ENCODE results near the gene STX2.
"Not testable (repeated sequence)": the region's sequence is repeated elsewhere in the genome, so short reads cannot be mapped to it uniquely, and the experiment has no call there.

STX2 gene

DNA sequence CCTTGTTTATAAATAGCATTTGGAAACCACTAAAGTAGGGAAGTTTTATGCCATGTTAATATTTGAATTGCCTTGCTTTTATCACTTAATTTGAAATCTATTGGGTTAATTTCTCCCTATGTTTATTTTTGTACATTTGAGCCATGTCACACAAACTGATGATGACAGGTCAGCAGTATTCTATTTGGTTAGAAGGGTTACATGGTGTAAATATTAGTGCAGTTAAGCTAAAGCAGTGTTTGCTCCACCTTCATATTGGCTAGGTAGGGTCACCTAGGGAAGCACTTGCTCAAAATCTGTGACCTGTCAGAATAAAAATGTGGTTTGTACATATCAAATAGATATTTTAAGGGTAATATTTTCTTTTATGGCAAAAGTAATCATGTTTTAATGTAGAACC lies 37.2 kb upstream of the STX2 start:
- Histone ChIP-seq H3K27ac (ENCODE audit: low read length) (no peak overlapping the region), H3K4me3 (ENCODE audit: low read depth in 1 of 2, low read length in 2 of 2) (no peak overlapping the region), H3K36me3 (ENCODE audit: control insufficient read depth in 1 of 2, insufficient read depth in 2 of 2, low read length in 2 of 2) (peaks cover 28% of the 10 kb centered on the region in 2 donors), H3K27me3 (ENCODE audit: low read depth, low read length) (no peaks in the 10 kb centered on the region), H3K9me3 (ENCODE audit: control insufficient read depth in 1 of 2, low read length in 2 of 2) (no peaks in the 10 kb centered on the region), H3K4me1 (ENCODE audit: control insufficient read depth in 1 of 2, insufficient read depth in 2 of 2, low read length in 2 of 2) (peaks cover 0 to 13% of the 10 kb centered on the region in 2 donors)

DNA sequence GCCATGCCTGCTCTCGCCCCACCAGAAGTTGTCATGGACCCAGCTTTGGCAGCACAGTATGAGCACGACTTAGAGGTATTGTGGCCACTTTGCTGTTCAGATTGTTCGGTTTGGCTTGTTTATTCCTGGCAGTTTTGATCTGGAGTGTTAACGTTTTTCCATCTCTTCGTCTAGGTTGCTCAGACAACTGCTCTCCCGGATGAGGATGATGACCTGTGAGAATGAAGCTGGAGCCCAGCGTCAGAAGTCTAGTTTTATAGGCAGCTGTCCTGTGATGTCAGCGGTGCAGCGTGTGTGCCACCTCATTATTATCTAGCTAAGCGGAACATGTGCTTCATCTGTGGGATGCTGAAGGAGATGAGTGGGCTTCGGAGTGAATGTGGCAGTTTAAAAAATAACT lies 36.7 kb upstream of the STX2 start:
- not testable (repeated sequence) for H3K27me3 ChIP-seq (ENCODE audit: low read depth, low read length); H3K27ac ChIP-seq (ENCODE audit: low read length); H3K4me3 ChIP-seq (ENCODE audit: low read depth in 1 of 2, low read length in 2 of 2); H3K9me3 ChIP-seq (ENCODE audit: control insufficient read depth in 1 of 2, low read length in 2 of 2)
- Histone ChIP-seq H3K36me3 (ENCODE audit: control insufficient read depth in 1 of 2, insufficient read depth in 2 of 2, low read length in 2 of 2) (peaks cover 28 to 30% of the 10 kb centered on the region in 2 donors), H3K4me1 (ENCODE audit: control insufficient read depth in 1 of 2, insufficient read depth in 2 of 2, low read length in 2 of 2) (peaks cover 0 to 13% of the 10 kb centered on the region in 2 donors)

DNA sequence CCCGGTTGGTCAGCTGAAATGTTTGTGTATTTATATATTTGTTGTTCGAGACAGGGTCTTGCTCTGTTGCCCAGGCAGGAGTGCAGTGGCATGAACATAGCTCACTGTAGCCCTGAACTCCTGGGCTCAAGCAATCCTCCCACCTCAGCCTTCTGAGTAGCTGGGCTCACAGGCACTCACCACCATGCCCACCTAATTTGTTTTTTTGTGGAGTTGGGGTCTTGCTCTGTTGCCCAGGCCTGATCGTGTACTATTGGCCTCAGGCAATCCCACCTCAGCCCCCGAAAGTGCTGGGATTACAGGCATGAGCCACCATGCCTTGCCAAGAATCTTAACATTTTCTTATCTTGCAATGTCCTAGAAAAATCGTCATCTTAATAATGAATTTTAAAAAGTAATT lies 36.1 kb upstream of the STX2 start:
- Histone ChIP-seq H3K9me3 (ENCODE audit: control insufficient read depth in 1 of 2, low read length in 2 of 2) (no peaks in the 10 kb centered on the region), H3K27ac (ENCODE audit: low read length) (no peak overlapping the region), H3K4me3 (ENCODE audit: low read depth in 1 of 2, low read length in 2 of 2) (no peak overlapping the region), H3K27me3 (ENCODE audit: low read depth, low read length) (no peaks in the 10 kb centered on the region), H3K36me3 (ENCODE audit: control insufficient read depth in 1 of 2, insufficient read depth in 2 of 2, low read length in 2 of 2) (peaks cover 28 to 30% of the 10 kb centered on the region in 2 donors), H3K4me1 (ENCODE audit: control insufficient read depth in 1 of 2, insufficient read depth in 2 of 2, low read length in 2 of 2) (peaks cover 0 to 13% of the 10 kb centered on the region in 2 donors)

DNA sequence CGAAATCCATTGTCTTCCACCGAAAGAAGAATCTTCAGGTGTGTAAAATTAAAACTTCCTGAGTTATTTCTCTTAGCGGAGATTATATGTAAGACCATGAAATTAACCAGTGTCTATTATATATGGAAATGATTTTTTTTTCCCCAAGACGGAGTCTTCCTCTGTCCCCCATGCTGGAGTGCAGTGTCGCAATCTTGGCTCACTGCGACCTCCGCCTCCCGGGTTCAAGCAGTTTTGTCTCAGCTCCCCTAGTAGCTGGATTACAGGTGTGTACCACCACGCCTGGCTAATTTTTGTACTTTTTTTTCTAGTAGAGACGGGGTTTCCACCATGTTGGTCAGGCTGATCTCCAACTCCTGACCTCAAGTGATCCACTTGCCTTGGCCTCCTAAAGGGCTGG lies 35.6 kb upstream of the STX2 start:
- Histone ChIP-seq H3K36me3 (ENCODE audit: control insufficient read depth in 1 of 2, insufficient read depth in 2 of 2, low read length in 2 of 2) (peaks cover 28 to 30% of the 10 kb centered on the region in 2 donors), H3K4me3 (ENCODE audit: low read depth in 1 of 2, low read length in 2 of 2) (no peak overlapping the region), H3K9me3 (ENCODE audit: control insufficient read depth in 1 of 2, low read length in 2 of 2) (no peaks in the 10 kb centered on the region), H3K4me1 (ENCODE audit: control insufficient read depth in 1 of 2, insufficient read depth in 2 of 2, low read length in 2 of 2) (peaks cover 0 to 13% of the 10 kb centered on the region in 2 donors), H3K27me3 (ENCODE audit: low read depth, low read length) (no peaks in the 10 kb centered on the region), H3K27ac (ENCODE audit: low read length) (no peak overlapping the region)

DNA sequence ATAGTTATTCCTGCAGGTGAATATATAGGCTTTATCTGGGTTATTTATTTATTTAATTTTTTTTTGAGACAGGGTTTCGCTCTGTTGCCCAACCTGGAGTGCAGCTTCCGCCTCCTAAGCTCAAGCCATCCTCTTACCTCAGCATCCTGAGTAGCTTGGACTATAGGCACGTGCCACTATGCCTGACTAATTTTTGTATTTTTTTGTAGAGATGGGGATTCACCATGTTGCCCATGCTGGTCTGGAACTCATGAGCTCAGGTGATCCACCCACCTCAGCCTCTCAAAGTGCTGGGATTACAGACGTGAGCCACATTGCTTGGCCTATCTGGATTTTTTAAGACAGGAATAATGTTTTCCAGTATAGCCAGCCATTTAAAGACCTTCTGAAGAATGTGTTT lies 34.8 kb upstream of the STX2 start:
- no peak overlapping the region for H3K27ac ChIP-seq (ENCODE audit: low read length)
- no peaks in the 10 kb centered on the region for H3K27me3 ChIP-seq (ENCODE audit: low read depth, low read length)
- no peak overlapping the region for H3K4me3 ChIP-seq (ENCODE audit: low read depth in 1 of 2, low read length in 2 of 2)
- H3K9me3 ChIP-seq (ENCODE audit: control insufficient read depth in 1 of 2, low read length in 2 of 2): no peaks in the 10 kb centered on the region
- peaks cover 28 to 30% of the 10 kb centered on the region in 2 donors for H3K36me3 ChIP-seq (ENCODE audit: control insufficient read depth in 1 of 2, insufficient read depth in 2 of 2, low read length in 2 of 2)
- H3K4me1 ChIP-seq (ENCODE audit: control insufficient read depth in 1 of 2, insufficient read depth in 2 of 2, low read length in 2 of 2): peaks cover 0 to 13% of the 10 kb centered on the region in 2 donors

DNA sequence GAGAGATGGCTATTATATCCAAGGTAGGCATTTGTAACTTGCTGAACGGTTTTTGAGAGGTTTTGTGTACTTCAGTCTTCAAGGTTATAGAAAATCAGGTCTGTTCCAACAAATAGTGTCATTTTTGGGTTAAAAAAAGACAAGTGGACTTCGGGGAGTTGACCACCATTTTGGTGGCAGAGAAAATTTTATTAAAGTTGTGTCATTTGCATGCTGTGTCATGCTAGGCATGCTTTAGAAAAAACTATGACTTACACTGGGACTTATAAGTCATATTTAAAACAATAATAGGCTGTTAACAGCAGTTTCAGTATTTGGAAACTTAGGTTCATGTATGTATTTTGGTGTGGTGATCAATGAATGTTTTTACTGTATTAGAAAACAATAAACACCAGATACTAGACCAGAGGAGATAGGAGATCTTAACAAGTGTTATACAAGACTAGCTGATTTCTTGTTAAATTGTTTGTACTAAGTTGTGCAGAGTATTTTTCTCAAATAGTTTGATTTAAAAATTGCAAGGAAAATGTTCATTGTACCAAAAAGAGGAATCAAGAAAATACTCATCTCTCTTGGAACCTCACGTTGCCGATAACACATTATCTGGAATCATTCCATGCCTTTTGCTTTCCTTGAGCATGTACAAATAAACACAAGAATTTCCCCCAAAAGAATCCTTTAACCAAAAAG lies 34.2 kb upstream of the STX2 start:
- peak overlapping the region; percentile 83 to 85 for H3K4me3 ChIP-seq (ENCODE audit: low read depth in 1 of 2, low read length in 2 of 2)

DNA sequence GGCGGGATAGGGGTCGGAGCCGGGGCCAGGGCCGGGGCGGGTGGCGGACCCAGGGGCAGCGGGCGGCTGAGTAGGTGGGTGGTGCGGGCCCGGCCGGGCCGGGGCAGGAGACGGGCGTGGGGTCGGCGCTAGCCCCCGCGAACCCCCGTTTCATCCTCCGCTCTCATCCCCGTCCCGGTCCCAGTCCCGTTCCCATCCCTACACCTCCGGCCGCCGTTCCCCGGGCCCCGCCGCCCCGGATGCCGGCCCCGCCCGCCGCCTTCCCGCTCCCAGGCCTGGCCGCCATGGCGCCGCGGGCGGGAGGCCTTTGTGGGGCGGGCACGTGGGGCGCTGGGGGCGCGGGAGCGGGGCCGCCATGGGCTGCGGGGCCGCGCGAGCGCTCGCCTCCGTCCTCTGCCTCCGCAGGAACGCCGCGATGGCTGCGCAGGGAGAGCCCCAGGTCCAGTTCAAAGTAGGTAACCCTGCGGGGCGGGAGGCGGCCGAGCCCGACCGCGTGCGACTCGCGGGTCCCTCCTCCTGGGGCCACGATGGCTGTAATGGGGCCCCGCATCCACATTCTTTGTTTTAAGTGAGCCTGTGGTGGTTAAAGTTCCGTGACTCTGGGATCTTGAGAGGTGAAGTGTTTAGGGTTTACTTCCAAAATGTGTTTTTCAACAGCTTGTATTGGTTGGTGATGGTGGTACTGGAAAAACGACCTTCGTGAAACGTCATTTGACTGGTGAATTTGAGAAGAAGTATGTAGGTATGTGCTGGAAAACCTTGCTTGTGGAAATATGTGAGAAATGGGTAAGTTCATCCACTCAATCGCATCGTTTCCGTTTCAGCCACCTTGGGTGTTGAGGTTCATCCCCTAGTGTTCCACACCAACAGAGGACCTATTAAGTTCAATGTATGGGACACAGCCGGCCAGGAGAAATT lies 33.4 kb upstream of the STX2 start:
- Histone ChIP-seq H3K9me3 (ENCODE audit: control insufficient read depth in 1 of 2, low read length in 2 of 2) (no peaks in the 10 kb centered on the region), H3K27me3 (ENCODE audit: low read depth, low read length) (no peaks in the 10 kb centered on the region), H3K27ac (ENCODE audit: low read length) (peak overlapping the region; percentile 37), H3K4me3 (ENCODE audit: low read depth in 1 of 2, low read length in 2 of 2) (peak overlapping the region; percentile 83 to 85), H3K4me1 (ENCODE audit: control insufficient read depth in 1 of 2, insufficient read depth in 2 of 2, low read length in 2 of 2) (peaks cover 0 to 13% of the 10 kb centered on the region in 2 donors), H3K36me3 (ENCODE audit: control insufficient read depth in 1 of 2, insufficient read depth in 2 of 2, low read length in 2 of 2) (peaks cover 27 to 30% of the 10 kb centered on the region in 2 donors)

More for the DNA sequence above, 34.2 kb upstream of the STX2 start:
- Histone ChIP-seq H3K9me3 (ENCODE audit: control insufficient read depth in 1 of 2, low read length in 2 of 2) (no peaks in the 10 kb centered on the region), H3K27ac (ENCODE audit: low read length) (peak overlapping the region; percentile 37), H3K27me3 (ENCODE audit: low read depth, low read length) (no peaks in the 10 kb centered on the region), H3K4me1 (ENCODE audit: control insufficient read depth in 1 of 2, insufficient read depth in 2 of 2, low read length in 2 of 2) (peaks cover 0 to 13% of the 10 kb centered on the region in 2 donors), H3K36me3 (ENCODE audit: control insufficient read depth in 1 of 2, insufficient read depth in 2 of 2, low read length in 2 of 2) (peaks cover 28 to 30% of the 10 kb centered on the region in 2 donors)

DNA sequence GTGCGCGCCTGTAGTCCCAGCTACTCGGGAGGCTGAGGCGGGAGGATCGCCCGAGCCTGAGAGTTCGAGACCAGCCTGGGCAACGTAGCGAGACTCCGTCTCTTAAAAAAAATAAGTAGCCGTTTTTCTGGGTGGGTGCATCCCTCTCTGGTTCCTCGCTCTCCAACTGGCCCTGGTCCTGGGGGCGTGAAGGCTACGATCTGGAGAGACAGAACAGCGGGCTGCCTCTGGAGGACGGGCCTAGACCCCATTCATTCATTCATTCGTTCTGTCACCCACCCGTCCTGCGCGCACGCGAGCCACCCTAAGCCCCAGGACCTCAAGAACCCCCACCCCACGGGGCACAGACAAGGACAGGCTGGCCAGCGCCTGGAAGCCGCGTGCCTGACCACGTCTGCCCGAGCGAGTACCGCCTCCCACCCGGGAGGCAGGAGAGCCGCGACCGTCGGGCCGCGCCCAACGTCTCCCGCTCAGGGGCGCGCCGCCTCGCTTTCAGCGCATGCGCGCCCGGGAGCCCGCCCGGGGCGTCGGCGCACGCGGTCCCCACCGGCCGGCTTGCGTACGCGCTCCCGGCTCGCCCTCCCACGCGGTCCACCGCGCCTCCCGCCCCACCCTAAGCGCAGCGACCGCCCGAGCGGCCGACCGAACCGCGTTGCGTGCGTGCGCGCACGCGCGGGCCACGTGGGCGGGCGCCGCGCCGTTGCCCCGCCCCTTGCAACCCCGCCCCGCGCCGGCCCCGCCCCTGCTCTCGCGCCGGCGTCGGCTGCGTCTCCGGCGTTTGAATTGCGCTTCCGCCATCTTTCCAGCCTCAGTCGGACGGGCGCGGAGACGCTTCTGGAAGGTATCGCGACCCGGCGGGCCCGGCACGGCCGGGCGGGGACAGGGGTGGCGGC lies 32.5 kb upstream of the STX2 start, which contains the start of gene RAN:
Gene RAN (plus strand): TSS at position 781 of the 893 bp plus-strand sequence. CDS start 528 bp downstream, outside the sequence.
- H3K9me3 ChIP-seq (ENCODE audit: control insufficient read depth in 1 of 2, low read length in 2 of 2): no peaks in the 10 kb centered on the region
- H3K36me3 ChIP-seq (ENCODE audit: control insufficient read depth in 1 of 2, insufficient read depth in 2 of 2, low read length in 2 of 2): peaks cover 19 to 26% of the 10 kb centered on the region in 2 donors
- peak within 1 kb of the TSS; percentile 83 to 85 for H3K4me3 ChIP-seq (ENCODE audit: low read depth in 1 of 2, low read length in 2 of 2)
- H3K27ac ChIP-seq (ENCODE audit: low read length): peak within 1 kb of the TSS; percentile 40
- H3K4me1 ChIP-seq (ENCODE audit: control insufficient read depth in 1 of 2, insufficient read depth in 2 of 2, low read length in 2 of 2): peaks cover 0 to 13% of the 10 kb centered on the region in 2 donors
- no peaks in the 10 kb centered on the region for H3K27me3 ChIP-seq (ENCODE audit: low read depth, low read length)

DNA sequence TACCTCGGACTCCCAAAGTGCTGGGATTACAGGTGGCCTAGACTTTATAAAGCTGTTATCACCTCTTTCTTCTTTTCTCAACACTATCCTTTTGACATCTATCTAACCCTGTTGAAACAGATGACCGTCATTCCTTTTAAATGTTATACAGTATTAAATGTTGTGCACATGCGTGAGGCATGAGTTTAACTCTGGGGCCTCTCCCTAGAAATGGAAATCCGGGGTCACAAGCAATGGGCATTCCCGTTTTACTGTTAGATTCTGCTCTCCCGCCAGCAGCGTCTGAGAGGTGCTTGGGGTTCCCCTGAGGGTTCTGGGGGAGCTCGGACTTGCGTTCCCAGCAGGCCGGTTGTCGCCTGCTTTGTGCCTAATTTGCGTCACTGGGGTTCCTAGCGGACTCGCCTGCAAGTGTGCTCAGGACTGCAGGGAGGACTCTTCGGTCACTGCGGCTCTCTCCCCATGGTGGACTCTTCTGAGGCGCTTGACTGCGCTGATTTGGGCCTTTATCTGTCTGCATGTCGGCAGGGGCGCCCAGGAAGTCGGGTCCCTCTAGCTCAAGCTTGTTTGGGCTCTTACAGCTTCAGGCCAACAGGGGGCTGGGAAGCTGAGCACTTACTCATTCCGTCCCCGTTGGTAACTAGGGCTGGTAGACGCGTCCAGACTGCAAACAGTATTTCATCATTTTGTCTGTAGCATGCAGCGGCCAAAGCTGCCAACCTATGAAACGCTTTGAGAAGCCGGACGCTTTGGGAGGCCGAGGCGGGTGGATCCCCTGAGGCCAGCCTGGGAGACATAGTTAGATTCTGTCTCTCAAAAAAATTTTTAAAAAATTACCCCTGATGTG lies 31.6 kb upstream of the STX2 start:
- H3K27me3 ChIP-seq (ENCODE audit: low read depth, low read length): no peaks in the 10 kb centered on the region
- H3K9me3 ChIP-seq (ENCODE audit: control insufficient read depth in 1 of 2, low read length in 2 of 2): no peaks in the 10 kb centered on the region
- peaks cover 11 to 18% of the 10 kb centered on the region in 2 donors for H3K36me3 ChIP-seq (ENCODE audit: control insufficient read depth in 1 of 2, insufficient read depth in 2 of 2, low read length in 2 of 2)
- H3K27ac ChIP-seq (ENCODE audit: low read length): peak overlapping the region; percentile 40
- H3K4me1 ChIP-seq (ENCODE audit: control insufficient read depth in 1 of 2, insufficient read depth in 2 of 2, low read length in 2 of 2): peaks cover 0 to 13% of the 10 kb centered on the region in 2 donors
- peak overlapping the region; percentile 47 to 78 for H3K4me3 ChIP-seq (ENCODE audit: low read depth in 1 of 2, low read length in 2 of 2)

DNA sequence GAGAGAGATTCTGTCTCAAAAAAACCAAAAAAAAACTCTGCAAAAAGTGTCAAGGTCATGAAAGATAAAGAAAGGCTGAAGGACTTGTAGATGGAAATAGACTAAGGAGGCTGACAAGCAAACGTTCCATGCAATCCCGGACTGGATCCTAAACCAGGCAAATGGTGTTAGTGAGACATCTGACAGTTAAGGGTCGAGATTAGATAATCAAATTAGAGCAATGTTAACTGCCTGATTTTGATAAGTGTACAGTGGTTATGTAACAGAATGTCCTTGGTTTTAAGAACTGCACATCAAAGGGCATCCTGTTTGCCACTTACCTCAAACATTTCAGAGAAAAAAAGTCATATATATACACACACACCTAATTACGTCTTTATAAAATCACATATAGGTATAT lies 29.4 kb upstream of the STX2 start:
- no peaks in the 10 kb centered on the region for H3K27me3 ChIP-seq (ENCODE audit: low read depth, low read length)

More for the DNA sequence above, 29.4 kb upstream of the STX2 start:
- H3K4me3 ChIP-seq (ENCODE audit: low read depth in 1 of 2, low read length in 2 of 2): no peak overlapping the region
- peaks cover 4 to 6% of the 10 kb centered on the region in 2 donors for H3K36me3 ChIP-seq (ENCODE audit: control insufficient read depth in 1 of 2, insufficient read depth in 2 of 2, low read length in 2 of 2)
- peaks cover 0 to 8% of the 10 kb centered on the region in 2 donors for H3K4me1 ChIP-seq (ENCODE audit: control insufficient read depth in 1 of 2, insufficient read depth in 2 of 2, low read length in 2 of 2)
- no peak overlapping the region for H3K27ac ChIP-seq (ENCODE audit: low read length)
- H3K9me3 ChIP-seq (ENCODE audit: control insufficient read depth in 1 of 2, low read length in 2 of 2): no peaks in the 10 kb centered on the region
